ENCODE measurements around the gene INTS15.

The INTS15 gene

DNA sequence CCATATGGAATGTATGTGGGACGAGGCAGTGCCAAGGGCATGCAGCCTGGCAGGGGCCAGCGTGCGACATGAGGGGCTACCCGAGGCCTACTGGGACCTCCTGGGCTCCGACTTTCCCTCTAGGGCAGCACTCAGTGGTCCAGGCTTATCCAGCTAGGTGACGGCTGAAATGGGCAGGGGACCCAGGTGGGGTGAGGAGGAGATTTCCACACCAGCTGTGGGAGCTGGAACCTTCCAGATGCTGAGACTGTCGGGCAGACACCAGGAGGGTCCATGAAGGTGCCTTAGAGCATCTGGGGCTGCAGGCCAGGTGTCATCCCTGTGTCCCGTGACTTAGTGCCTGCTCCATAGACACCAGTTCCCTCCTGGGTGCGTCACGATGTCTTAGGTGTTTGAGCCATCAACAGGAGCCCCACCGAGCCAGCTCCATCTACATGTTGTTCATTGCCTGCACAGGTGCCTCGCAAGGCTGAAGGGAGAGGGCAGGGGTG is 60.7 kb downstream of the INTS15 start:
- DNase-seq (ENCODE audit: low read depth in 1 of 2, low spot score in 1 of 2): no peak
- Histone ChIP-seq H3K27ac (replicated peaks) (no peak overlapping the region), H3K4me3 (replicated peaks; ENCODE audit: insufficient read depth, low read length) (no peak overlapping the region), H3K27me3 (ENCODE audit: insufficient read depth, poor library complexity, severe bottlenecking) (no peaks in the 10 kb centered on the region)
- TF ChIP-seq, protein P1, sequence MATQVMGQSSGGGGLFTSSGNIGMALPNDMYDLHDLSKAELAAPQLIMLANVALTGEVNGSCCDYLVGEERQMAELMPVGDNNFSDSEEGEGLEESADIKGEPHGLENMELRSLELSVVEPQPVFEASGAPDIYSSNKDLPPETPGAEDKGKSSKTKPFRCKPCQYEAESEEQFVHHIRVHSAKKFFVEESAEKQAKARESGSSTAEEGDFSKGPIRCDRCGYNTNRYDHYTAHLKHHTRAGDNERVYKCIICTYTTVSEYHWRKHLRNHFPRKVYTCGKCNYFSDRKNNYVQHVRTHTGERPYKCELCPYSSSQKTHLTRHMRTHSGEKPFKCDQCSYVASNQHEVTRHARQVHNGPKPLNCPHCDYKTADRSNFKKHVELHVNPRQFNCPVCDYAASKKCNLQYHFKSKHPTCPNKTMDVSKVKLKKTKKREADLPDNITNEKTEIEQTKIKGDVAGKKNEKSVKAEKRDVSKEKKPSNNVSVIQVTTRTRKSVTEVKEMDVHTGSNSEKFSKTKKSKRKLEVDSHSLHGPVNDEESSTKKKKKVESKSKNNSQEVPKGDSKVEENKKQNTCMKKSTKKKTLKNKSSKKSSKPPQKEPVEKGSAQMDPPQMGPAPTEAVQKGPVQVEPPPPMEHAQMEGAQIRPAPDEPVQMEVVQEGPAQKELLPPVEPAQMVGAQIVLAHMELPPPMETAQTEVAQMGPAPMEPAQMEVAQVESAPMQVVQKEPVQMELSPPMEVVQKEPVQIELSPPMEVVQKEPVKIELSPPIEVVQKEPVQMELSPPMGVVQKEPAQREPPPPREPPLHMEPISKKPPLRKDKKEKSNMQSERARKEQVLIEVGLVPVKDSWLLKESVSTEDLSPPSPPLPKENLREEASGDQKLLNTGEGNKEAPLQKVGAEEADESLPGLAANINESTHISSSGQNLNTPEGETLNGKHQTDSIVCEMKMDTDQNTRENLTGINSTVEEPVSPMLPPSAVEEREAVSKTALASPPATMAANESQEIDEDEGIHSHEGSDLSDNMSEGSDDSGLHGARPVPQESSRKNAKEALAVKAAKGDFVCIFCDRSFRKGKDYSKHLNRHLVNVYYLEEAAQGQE (IDR thresholded peaks at IDR 0.05; ENCODE audit: insufficient replicate concordance, low read depth): no peak
- TF ChIP-seq SPI1 (IDR thresholded peaks at IDR 0.05; ENCODE audit: borderline replicate concordance, low read depth) (no peak), POLR2AphosphoS5 (IDR thresholded peaks at IDR 0.05; ENCODE audit: low read depth) (no peak), GABPA (IDR thresholded peaks at IDR 0.05; ENCODE audit: low read depth) (no peak)
- TF ChIP-seq, protein P2, sequence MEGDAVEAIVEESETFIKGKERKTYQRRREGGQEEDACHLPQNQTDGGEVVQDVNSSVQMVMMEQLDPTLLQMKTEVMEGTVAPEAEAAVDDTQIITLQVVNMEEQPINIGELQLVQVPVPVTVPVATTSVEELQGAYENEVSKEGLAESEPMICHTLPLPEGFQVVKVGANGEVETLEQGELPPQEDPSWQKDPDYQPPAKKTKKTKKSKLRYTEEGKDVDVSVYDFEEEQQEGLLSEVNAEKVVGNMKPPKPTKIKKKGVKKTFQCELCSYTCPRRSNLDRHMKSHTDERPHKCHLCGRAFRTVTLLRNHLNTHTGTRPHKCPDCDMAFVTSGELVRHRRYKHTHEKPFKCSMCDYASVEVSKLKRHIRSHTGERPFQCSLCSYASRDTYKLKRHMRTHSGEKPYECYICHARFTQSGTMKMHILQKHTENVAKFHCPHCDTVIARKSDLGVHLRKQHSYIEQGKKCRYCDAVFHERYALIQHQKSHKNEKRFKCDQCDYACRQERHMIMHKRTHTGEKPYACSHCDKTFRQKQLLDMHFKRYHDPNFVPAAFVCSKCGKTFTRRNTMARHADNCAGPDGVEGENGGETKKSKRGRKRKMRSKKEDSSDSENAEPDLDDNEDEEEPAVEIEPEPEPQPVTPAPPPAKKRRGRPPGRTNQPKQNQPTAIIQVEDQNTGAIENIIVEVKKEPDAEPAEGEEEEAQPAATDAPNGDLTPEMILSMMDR (IDR thresholded peaks at IDR 0.05; ENCODE audit: insufficient read depth, low read length): no peak

DNA sequence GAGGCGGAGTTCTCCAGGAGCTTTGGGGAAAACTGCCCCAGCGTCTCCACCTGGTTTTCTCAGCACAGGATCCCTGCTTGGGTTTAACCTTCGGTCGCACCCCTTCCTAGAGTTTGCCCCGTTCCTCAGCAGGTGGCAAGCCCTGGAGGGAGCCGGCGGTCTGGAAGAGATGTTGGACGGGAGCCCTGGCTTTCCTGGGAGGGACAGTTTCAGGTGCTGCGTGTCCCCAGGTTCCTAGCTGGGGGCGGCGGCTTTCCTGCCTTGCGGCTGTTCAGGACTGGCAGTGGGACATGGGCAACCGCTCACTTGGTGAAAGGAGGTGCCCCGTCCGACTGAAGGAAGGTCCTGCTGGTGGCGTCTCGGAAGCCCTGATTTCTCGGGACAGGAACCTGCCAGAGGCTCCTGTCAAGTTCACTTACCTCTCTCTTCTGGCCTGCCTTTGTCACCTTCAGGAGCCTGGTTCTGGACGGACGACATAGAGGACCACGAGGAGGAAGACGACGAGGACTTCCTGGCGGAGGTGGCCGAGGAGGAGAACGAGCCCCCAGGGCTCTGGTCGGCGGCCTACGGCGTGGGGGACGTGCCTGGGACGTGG is 62.1 kb downstream of the INTS15 start:
- Histone ChIP-seq H3K27me3 (ENCODE audit: insufficient read depth, poor library complexity, severe bottlenecking) (no peaks in the 10 kb centered on the region), H3K27ac (replicated peaks) (no peak overlapping the region), H3K4me3 (replicated peaks; ENCODE audit: insufficient read depth, low read length) (no peak overlapping the region)
- no peak for DNase-seq (ENCODE audit: low read depth in 1 of 2, low spot score in 1 of 2)
- TF ChIP-seq GABPA (IDR thresholded peaks at IDR 0.05; ENCODE audit: low read depth) (no peak), SPI1 (IDR thresholded peaks at IDR 0.05; ENCODE audit: borderline replicate concordance, low read depth) (no peak), POLR2AphosphoS5 (IDR thresholded peaks at IDR 0.05; ENCODE audit: low read depth) (no peak)
- TF ChIP-seq, protein P1 (IDR thresholded peaks at IDR 0.05; ENCODE audit: insufficient replicate concordance, low read depth): no peak
- TF ChIP-seq, protein P2 (IDR thresholded peaks at IDR 0.05; ENCODE audit: insufficient read depth, low read length): no peak

DNA sequence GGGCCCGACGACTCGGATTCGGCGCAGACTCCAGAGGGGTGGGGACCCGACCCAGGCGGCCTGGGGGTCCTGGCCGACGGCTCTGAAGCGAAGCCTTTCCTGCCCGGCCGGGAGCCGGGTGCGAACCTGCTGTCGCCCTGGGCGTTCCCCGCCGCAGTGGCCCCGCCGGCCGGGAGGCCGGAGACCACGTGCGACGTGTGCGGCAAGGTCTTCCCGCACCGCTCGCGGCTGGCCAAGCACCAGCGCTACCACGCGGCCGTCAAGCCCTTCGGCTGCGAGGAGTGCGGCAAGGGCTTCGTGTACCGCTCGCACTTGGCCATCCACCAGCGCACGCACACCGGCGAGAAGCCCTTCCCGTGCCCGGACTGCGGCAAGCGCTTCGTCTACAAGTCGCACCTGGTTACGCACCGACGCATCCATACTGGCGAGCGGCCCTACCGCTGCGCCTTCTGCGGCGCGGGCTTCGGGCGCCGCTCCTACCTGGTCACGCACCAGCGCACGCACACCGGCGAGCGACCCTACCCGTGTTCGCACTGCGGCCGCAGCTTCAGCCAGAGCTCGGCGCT is 62.7 kb downstream of the INTS15 start:
- H3K4me3 ChIP-seq (replicated peaks; ENCODE audit: insufficient read depth, low read length): no peak overlapping the region
- no peak overlapping the region for H3K27ac ChIP-seq (replicated peaks)
- no peak for TF ChIP-seq POLR2AphosphoS5 (IDR thresholded peaks at IDR 0.05; ENCODE audit: low read depth)
- TF ChIP-seq, protein P1 (IDR thresholded peaks at IDR 0.05; ENCODE audit: insufficient replicate concordance, low read depth): no peak
- TF ChIP-seq, protein P2 (IDR thresholded peaks at IDR 0.05; ENCODE audit: insufficient read depth, low read length): no peak
- no peak for TF ChIP-seq SPI1 (IDR thresholded peaks at IDR 0.05; ENCODE audit: borderline replicate concordance, low read depth)
- no peak for TF ChIP-seq GABPA (IDR thresholded peaks at IDR 0.05; ENCODE audit: low read depth)
- no peak for DNase-seq (ENCODE audit: low read depth in 1 of 2, low spot score in 1 of 2)
- H3K27me3 ChIP-seq (ENCODE audit: insufficient read depth, poor library complexity, severe bottlenecking): no peaks in the 10 kb centered on the region

Measured in HL-60 (cell line).